Tibial nerve (tissue), 4 donors: ENCODE results near the gene DNAJC6. TPM values are rescaled to one million over a fixed set of nuclear protein-coding genes. Genes with fewer than 3 reads are reported as not detected.

ENCODE experiments used
- DNase-seq, 2 donors: peaks; one replicate each; pipeline ENCODE4 v3.0.0-alpha.2; 2019; ENCODE audit warnings: low spot score in 2 of 2
- H3K27ac ChIP-seq, 4 donors: fragments of 200-600 bp; sonication (generic) in 3 of 4; one replicate each; pipeline ENCODE4 v1.5.1; 2017 to 2019; ENCODE audit warnings: mild to moderate bottlenecking in 1 of 4
- H3K27me3 ChIP-seq, 2 donors: fragments of 200-600 bp; sonication (generic) in 1 of 2; one replicate each; pipeline versions ENCODE4 v1.5.1 to v1.6.0; 2017 to 2019
- H3K36me3 ChIP-seq, 3 donors: fragments of 200-600 bp; sonication (generic); one replicate each; pipeline ENCODE4 v1.5.1; 2018 to 2019
- H3K4me1 ChIP-seq, 4 donors: fragments of 200-600 bp; sonication (generic) in 3 of 4; one replicate each; pipeline ENCODE4 v1.5.1; 2017 to 2019
- H3K4me3 ChIP-seq, 4 donors: fragments of 200-600 bp; sonication (generic) in 3 of 4; one replicate each; pipeline ENCODE4 v1.5.1; 2017 to 2019; ENCODE audit warnings: mild to moderate bottlenecking in 1 of 4, moderate library complexity in 1 of 4
- H3K9me3 ChIP-seq, 4 donors: fragments of 200-600 bp; sonication (generic) in 3 of 4; one replicate each; pipeline ENCODE4 v1.5.1; 2017 to 2019
- CTCF ChIP-seq, 5 experiments: fragments of 200-600 bp in 3 of 5; fragments of 450-650 bp in 2 of 5; sonication (generic) in 3 of 5; IDR thresholded peaks; one replicate each; pipeline ENCODE4 v1.5.1; 2016 to 2019; ENCODE audit warnings: antibody characterized with exemption in 5 of 5, mild to moderate bottlenecking in 3 of 5, moderate library complexity in 2 of 5
- EP300 ChIP-seq, 2 donors: sonication (generic); formaldehyde crosslinking; IDR thresholded peaks; one replicate each; pipeline ENCODE4 v1.6.1; 2017; ENCODE audit warnings: antibody characterized with exemption in 2 of 2, mild to moderate bottlenecking in 1 of 2
- POLR2A ChIP-seq, 2 donors: fragments of 450-650 bp; IDR thresholded peaks; one replicate each; pipeline ENCODE4 v1.6.1; 2017; ENCODE audit warnings: antibody characterized with exemption in 2 of 2, mild to moderate bottlenecking in 2 of 2, moderate library complexity in 2 of 2
- whole genome bisulfite sequencing, 2 donors: methylation state at CpG; one replicate each; pipeline ENCODE4 v1.1.5; 2018; 5-methylcytosine and 5-hydroxymethylcytosine counted together
- total RNA-seq, 4 donors: library from RNA; depleted of rRNA; stranded (reverse); fragments of >200 nt; gene quantifications; one replicate each; pipeline ENCODE4 v1.1.0, GENCODE V29; 2016

DNAJC6 gene
- total RNA-seq, 4 donors from 2014 or later = 11.4 to 19.2 (median 16.9) TPM

- H3K27me3 ChIP-seq = no peaks in the 10 kb centered on the region
- no peak overlapping the region for H3K4me3 ChIP-seq
- TF ChIP-seq EP300 (IDR thresholded peaks at IDR 0.05) (no peak), CTCF (IDR thresholded peaks at IDR 0.05) (no peak), POLR2A (IDR thresholded peaks at IDR 0.05) (no peak)
- no peak overlapping the region for H3K27ac ChIP-seq
- 84 to 96% methylated on average over 3 of the region's 3 CpGs for WGBS, 2 donors
- peaks cover 0 to 6% (median 0%) of the 10 kb centered on the region in 3 donors for H3K36me3 ChIP-seq
- no peaks in the 10 kb centered on the region for H3K9me3 ChIP-seq
- H3K4me1 ChIP-seq = no peaks in the 10 kb centered on the region
- DNase-seq = no peak
Observed at GRCh38 chr1:65388908-65389695, 79.8 kb downstream of the DNAJC6 start.

DNA sequence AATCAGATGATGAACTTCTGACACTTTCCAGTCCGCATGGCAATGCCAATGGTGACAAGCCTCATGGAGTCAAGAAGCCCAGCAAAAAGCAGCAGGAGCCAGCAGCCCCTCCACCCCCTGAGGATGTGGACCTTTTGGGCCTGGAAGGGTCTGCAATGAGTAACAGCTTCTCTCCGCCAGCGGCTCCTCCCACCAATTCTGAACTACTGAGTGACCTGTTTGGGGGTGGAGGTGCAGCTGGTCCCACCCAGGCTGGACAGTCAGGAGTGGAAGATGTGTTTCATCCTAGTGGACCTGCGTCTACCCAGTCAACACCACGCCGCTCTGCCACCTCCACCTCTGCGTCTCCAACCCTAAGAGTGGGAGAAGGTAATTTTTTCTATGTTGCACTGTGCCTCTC is 83.2 kb downstream of the DNAJC6 start:
- H3K36me3 ChIP-seq = peaks cover 0 to 12% (median 0%) of the 10 kb centered on the region in 3 donors
- 95 to 100% methylated on average over 5 to 7 of the region's 7 CpGs for WGBS, 2 donors
- no peak overlapping the region for H3K27ac ChIP-seq
- H3K27me3 ChIP-seq = no peaks in the 10 kb centered on the region
- H3K4me3 ChIP-seq = no peak overlapping the region
- no peak for DNase-seq
- no peaks in the 10 kb centered on the region for H3K9me3 ChIP-seq
- H3K4me1 ChIP-seq = no peaks in the 10 kb centered on the region
- no peak for TF ChIP-seq CTCF (IDR thresholded peaks at IDR 0.05)
- no peak for TF ChIP-seq EP300 (IDR thresholded peaks at IDR 0.05)
- no peak for TF ChIP-seq POLR2A (IDR thresholded peaks at IDR 0.05)

DNA sequence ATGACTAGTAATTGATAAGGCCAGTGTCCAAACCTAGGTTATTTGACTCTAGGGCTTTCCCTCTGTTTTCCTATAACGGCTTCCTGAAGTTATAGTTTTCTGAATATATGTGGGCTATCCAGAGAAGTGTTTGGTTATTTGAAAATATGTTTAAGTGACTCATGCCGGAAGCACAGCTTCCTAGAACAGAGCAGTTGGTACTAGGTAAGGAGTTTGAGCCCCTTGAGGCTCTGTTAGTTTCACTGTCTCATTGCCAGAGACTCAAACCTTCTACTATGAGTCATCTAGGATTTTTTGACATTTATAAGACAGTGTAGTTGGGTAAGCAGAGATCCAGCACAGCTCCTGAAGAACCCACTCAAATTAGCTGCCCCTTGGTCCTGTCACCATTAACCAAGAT is 84.0 kb downstream of the DNAJC6 start:
- H3K27me3 ChIP-seq = no peaks in the 10 kb centered on the region
- DNase-seq = no peak
- no peak overlapping the region for H3K27ac ChIP-seq
- H3K4me1 ChIP-seq = no peaks in the 10 kb centered on the region
- 82 to 90% methylated on average over 2 of the region's 2 CpGs for WGBS, 2 donors
- H3K36me3 ChIP-seq = peaks cover 0 to 12% (median 0%) of the 10 kb centered on the region in 3 donors
- TF ChIP-seq POLR2A (IDR thresholded peaks at IDR 0.05) = no peak
- TF ChIP-seq EP300 (IDR thresholded peaks at IDR 0.05) = no peak
- no peak for TF ChIP-seq CTCF (IDR thresholded peaks at IDR 0.05)
- no peak overlapping the region for H3K4me3 ChIP-seq
- H3K9me3 ChIP-seq = no peaks in the 10 kb centered on the region

DNA sequence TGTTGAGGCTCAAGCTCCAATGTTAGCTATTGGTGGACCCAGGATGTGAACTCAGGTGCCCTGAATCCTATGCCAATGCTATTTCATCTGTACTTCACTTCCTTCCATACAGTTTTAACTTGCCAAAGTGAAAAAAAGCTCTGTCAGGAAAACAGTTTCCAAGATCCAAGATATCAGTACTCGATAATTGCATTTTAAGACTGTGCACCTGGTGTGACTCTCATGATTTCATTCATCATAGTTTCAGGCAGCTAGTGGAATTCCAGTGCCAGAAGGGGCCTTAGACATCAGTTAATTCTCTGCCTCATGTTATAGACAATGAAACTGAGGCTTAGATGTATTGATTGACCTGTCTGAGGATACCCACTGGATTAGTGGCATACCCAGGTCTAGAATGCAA is 84.6 kb downstream of the DNAJC6 start:
- no peaks in the 10 kb centered on the region for H3K27me3 ChIP-seq
- no peaks in the 10 kb centered on the region for H3K9me3 ChIP-seq
- no peak for DNase-seq
- 67 to 84% methylated on average over 1 of the region's 1 CpG for WGBS, 2 donors
- no peaks in the 10 kb centered on the region for H3K4me1 ChIP-seq
- TF ChIP-seq POLR2A (IDR thresholded peaks at IDR 0.05) (no peak), CTCF (IDR thresholded peaks at IDR 0.05) (no peak), EP300 (IDR thresholded peaks at IDR 0.05) (no peak)
- no peak overlapping the region for H3K27ac ChIP-seq
- H3K36me3 ChIP-seq = peaks cover 0 to 12% (median 0%) of the 10 kb centered on the region in 3 donors
- no peak overlapping the region for H3K4me3 ChIP-seq

GRCh38 chr1:65395887-65396612 is 86.7 kb downstream of the DNAJC6 start:
- no peaks in the 10 kb centered on the region for H3K4me1 ChIP-seq
- TF ChIP-seq CTCF (IDR thresholded peaks at IDR 0.05) = no peak
- H3K9me3 ChIP-seq = no peaks in the 10 kb centered on the region
- no peak overlapping the region for H3K27ac ChIP-seq
- 79 to 81% methylated on average over 3 of the region's 3 CpGs for WGBS, 2 donors
- no peak overlapping the region for H3K4me3 ChIP-seq
- peaks cover 0 to 12% (median 0%) of the 10 kb centered on the region in 3 donors for H3K36me3 ChIP-seq
- no peaks in the 10 kb centered on the region for H3K27me3 ChIP-seq
- no peak for DNase-seq
